D721Med (cell line): ENCODE results near the gene RASGRP2.

ENCODE experiments used
- DNase-seq: peaks from one replicate; pipeline ENCODE4 v3.0.0; 2011; ENCODE audit warnings: low spot score; ENCODE audit not compliant: insufficient read length
- FAIRE-seq: peaks from 2 replicates; lab custom pipeline; 2011; peaks lifted over from hg19 to GRCh38; lab: Jason Lieb, UNC
- TF ChIP-seq, protein P1 (sequence below): IDR thresholded peaks from 2 replicates; pipeline ENCODE4 v1.5.1; 2012; ENCODE audit warnings: mild to moderate bottlenecking, control low read depth; ENCODE audit not compliant: insufficient read depth; ENCODE audit errors: missing control alignments

Gene RASGRP2

DNA sequence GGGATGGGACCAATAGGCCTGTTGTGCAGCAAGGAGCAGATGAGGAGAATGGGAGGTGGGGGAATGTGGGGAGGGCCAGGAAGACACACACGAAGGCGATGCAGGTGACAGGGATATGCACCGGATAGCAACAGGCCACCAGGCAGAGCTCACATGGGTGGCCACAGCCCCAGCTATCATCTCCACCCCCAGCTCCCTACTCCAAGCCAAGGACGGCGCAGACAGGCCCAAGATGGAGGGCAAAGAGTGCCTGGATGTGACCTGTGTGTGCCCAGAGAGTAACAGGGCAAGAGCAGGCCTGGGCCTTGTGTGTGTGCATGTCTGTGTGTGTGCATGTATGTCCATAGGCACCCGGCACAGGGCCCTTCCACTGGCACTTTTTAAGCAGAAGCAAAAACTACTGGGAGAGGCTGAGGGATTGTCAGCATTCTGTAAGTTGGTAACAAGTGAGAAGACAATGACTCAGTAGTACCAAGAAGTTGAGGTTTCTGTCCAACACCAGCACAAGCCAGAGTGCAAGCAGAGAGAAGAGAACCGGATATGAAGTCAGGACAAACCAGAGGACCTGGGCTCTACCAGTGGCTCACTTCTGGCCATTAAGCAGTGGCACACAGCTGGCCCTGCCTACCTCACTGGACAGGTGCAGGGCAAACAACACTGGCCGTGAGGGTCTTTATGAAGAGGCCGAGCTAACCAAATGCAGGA, 57.3 kb downstream of the RASGRP2 start:
- FAIRE-seq (no peak), DNase-seq (no peak)
- TF ChIP-seq, protein P1, sequence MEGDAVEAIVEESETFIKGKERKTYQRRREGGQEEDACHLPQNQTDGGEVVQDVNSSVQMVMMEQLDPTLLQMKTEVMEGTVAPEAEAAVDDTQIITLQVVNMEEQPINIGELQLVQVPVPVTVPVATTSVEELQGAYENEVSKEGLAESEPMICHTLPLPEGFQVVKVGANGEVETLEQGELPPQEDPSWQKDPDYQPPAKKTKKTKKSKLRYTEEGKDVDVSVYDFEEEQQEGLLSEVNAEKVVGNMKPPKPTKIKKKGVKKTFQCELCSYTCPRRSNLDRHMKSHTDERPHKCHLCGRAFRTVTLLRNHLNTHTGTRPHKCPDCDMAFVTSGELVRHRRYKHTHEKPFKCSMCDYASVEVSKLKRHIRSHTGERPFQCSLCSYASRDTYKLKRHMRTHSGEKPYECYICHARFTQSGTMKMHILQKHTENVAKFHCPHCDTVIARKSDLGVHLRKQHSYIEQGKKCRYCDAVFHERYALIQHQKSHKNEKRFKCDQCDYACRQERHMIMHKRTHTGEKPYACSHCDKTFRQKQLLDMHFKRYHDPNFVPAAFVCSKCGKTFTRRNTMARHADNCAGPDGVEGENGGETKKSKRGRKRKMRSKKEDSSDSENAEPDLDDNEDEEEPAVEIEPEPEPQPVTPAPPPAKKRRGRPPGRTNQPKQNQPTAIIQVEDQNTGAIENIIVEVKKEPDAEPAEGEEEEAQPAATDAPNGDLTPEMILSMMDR: no peak

GRCh38 chr11:64685536-64685935, 58.4 kb downstream of the RASGRP2 start:
- DNase-seq: no peak
- no peak for FAIRE-seq
- TF ChIP-seq, protein P1: no peak

DNA sequence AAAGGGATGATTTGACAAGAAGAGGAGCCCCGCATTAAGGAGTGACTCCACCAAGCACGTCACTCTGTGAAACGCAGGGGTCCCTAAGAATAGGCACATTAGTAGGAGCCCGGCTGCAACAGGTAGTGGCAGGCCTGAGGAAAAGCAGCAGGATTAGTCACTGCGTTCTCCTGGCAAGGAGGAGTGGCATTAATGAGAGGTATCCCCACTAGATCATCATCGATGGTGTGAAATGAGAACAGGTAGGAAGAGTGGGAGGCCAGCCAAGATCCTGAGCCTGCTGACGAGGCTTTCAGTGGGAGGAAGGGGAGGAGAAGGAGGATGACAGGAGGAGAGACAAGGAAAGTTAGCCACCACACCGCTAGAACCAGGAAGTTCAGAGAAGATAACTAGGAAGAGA, 59.6 kb downstream of the RASGRP2 start:
- DNase-seq: no peak
- TF ChIP-seq, protein P1: no peak
- FAIRE-seq: no peak

- TF ChIP-seq, protein P1: no peak
- FAIRE-seq: no peak
- no peak for DNase-seq
Observed at GRCh38 chr11:64681171-64681570, 62.8 kb downstream of the RASGRP2 start.

DNA sequence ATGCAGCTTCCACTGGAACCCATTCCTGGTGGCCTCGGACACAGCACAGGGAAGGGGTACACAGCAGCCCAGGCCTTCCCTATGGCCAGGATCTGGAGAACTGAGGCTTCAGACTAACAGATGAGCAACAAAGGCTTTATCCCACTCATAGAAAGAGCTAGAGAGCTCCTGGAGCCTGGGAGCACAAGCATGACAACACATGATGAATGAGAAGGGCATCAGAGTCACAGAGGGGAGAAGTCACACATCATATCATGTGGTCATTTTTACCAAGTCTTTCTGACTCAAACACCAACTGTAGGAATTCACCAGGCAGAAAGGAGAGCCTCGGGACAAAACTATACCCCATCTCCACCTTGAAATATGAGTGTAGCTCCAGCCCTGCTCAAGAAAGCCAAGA, 64.1 kb downstream of the RASGRP2 start:
- TF ChIP-seq, protein P1: no peak
- FAIRE-seq (no peak), DNase-seq (no peak)

DNA sequence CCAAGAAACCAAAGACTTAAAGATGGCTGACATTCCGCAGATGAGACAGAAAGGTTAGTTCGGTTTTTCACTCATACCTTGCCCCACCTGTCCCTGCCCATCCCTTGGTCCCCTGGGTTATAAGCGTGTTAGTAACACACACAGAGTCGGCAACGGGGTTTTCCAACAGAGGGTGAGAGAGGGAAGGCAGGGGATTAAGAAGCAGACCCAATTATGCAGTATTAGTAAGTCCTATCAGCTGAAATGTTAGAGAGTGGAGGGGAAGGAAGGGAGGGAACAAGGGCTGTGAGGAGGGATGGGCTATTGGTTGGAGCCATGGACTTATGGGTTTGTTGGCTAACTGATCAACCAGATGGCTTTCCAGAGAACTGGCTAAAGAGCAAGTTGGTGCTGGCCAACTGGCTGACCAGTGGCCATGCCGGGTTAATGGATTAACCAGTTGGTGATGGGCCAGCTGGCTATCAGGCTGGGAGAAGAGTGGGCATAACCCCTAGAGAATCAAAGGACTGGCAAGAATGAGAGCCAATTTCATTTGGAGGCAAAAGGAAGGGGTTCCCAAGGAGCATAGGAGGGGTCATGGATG, 66.4 kb downstream of the RASGRP2 start:
- TF ChIP-seq, protein P1: no peak
- peak; percentile 77 for DNase-seq
- FAIRE-seq: peak; percentile 77
